ENCODE results near the gene RRP36.

Gene RRP36

GRCh38 chr6:42988486-42989020, 32.9 kb upstream of the RRP36 start:
- TF ChIP-seq GATA3 (IDR thresholded peaks at IDR 0.05; ENCODE audit: low read depth, low read length) (no peak), GATA2 (IDR thresholded peaks at IDR 0.05; ENCODE audit: low read depth, low read length) (no peak)

GRCh38 chr6:42989923-42990322, 31.5 kb upstream of the RRP36 start:
- TF ChIP-seq GATA2 (IDR thresholded peaks at IDR 0.05; ENCODE audit: low read depth, low read length) = no peak
- no peak for TF ChIP-seq GATA3 (IDR thresholded peaks at IDR 0.05; ENCODE audit: low read depth, low read length)

- TF ChIP-seq GATA2 (IDR thresholded peaks at IDR 0.05; ENCODE audit: low read depth, low read length) (no peak), GATA3 (IDR thresholded peaks at IDR 0.05; ENCODE audit: low read depth, low read length) (no peak)
Observed at GRCh38 chr6:42993445-42993844, 28.0 kb upstream of the RRP36 start.

GRCh38 chr6:42996513-42996912, 24.9 kb upstream of the RRP36 start:
- TF ChIP-seq GATA3 (IDR thresholded peaks at IDR 0.05; ENCODE audit: low read depth, low read length) = no peak
- no peak for TF ChIP-seq GATA2 (IDR thresholded peaks at IDR 0.05; ENCODE audit: low read depth, low read length)

- TF ChIP-seq GATA3 (IDR thresholded peaks at IDR 0.05; ENCODE audit: low read depth, low read length) = no peak
- TF ChIP-seq GATA2 (IDR thresholded peaks at IDR 0.05; ENCODE audit: low read depth, low read length) = no peak
Observed at GRCh38 chr6:43001843-43002242, 19.6 kb upstream of the RRP36 start.

GRCh38 chr6:43005844-43006243, 15.6 kb upstream of the RRP36 start:
- no peak for TF ChIP-seq GATA2 (IDR thresholded peaks at IDR 0.05; ENCODE audit: low read depth, low read length)

- TF ChIP-seq GATA3 (IDR thresholded peaks at IDR 0.05; ENCODE audit: low read depth, low read length) (no peak), GATA2 (IDR thresholded peaks at IDR 0.05; ENCODE audit: low read depth, low read length) (no peak)
Observed at GRCh38 chr6:43006251-43006650, 15.2 kb upstream of the RRP36 start.

- no peak for TF ChIP-seq GATA3 (IDR thresholded peaks at IDR 0.05; ENCODE audit: low read depth, low read length)
- no peak for TF ChIP-seq GATA2 (IDR thresholded peaks at IDR 0.05; ENCODE audit: low read depth, low read length)
Observed at GRCh38 chr6:43007126-43007525, 14.3 kb upstream of the RRP36 start.

GRCh38 chr6:43009124-43009523, 12.3 kb upstream of the RRP36 start:
- TF ChIP-seq GATA2 (IDR thresholded peaks at IDR 0.05; ENCODE audit: low read depth, low read length) (no peak), GATA3 (IDR thresholded peaks at IDR 0.05; ENCODE audit: low read depth, low read length) (no peak)

- TF ChIP-seq GATA3 (IDR thresholded peaks at IDR 0.05; ENCODE audit: low read depth, low read length) (no peak), GATA2 (IDR thresholded peaks at IDR 0.05; ENCODE audit: low read depth, low read length) (no peak)
Observed at GRCh38 chr6:43011207-43011606, 10.2 kb upstream of the RRP36 start.

GRCh38 chr6:43012364-43012763, 9.1 kb upstream of the RRP36 start:
- TF ChIP-seq GATA2 (IDR thresholded peaks at IDR 0.05; ENCODE audit: low read depth, low read length) (no peak), GATA3 (IDR thresholded peaks at IDR 0.05; ENCODE audit: low read depth, low read length) (no peak)

GRCh38 chr6:43013097-43013842, 8.2 kb upstream of the RRP36 start:
- TF ChIP-seq GATA2 (IDR thresholded peaks at IDR 0.05; ENCODE audit: low read depth, low read length) (no peak), GATA3 (IDR thresholded peaks at IDR 0.05; ENCODE audit: low read depth, low read length) (no peak)

- TF ChIP-seq GATA3 (IDR thresholded peaks at IDR 0.05; ENCODE audit: low read depth, low read length) (no peak), GATA2 (IDR thresholded peaks at IDR 0.05; ENCODE audit: low read depth, low read length) (peak; percentile 56)
Observed at GRCh38 chr6:43013843-43014433, 7.5 kb upstream of the RRP36 start, which contains the start of the genes KLHDC3 and MEA1. KLHDC3 (plus strand) TSS chr6:43014249; CDS start chr6:43017193, 2,944 bp downstream. MEA1 (minus strand) TSS chr6:43013946; CDS start chr6:43013813, 133 bp downstream.

- TF ChIP-seq GATA3 (IDR thresholded peaks at IDR 0.05; ENCODE audit: low read depth, low read length) (no peak), GATA2 (IDR thresholded peaks at IDR 0.05; ENCODE audit: low read depth, low read length) (no peak)
Observed at GRCh38 chr6:43014434-43014909, 7.0 kb upstream of the RRP36 start.
